ENCODE data around the gene SNORC.

SNORC gene

DNA sequence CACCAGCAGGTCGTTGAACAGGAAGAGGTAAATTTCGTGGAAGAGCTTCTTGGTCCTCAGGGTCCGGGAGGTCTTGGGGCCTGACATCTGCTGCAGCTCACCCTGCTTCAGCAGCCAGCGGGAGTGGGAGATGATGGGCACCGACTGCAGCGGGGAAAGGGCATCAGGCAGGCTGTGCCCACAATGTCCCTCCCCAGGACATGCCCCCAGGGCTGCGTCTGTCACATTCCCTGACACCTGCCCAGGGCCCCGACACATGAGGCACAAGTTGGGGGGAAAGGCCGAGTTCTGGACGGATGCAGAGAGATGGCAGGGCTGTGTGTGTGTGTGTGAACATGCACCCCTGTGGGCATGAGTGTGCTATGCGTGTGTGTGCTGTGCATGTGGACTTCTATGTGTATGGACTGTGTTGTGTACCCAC lies 13.9 kb downstream of the SNORC start:
- Mint-ChIP-seq H3K27me3 (no peaks in the 10 kb centered on the region), H3K4me3 (no peak overlapping the region), H3K9me3 (no peaks in the 10 kb centered on the region), H3K4me1 (ENCODE audit: low read depth) (no peaks in the 10 kb centered on the region), H3K36me3 (ENCODE audit: low read depth) (no peaks in the 10 kb centered on the region), H3K27ac (no peak overlapping the region)

DNA sequence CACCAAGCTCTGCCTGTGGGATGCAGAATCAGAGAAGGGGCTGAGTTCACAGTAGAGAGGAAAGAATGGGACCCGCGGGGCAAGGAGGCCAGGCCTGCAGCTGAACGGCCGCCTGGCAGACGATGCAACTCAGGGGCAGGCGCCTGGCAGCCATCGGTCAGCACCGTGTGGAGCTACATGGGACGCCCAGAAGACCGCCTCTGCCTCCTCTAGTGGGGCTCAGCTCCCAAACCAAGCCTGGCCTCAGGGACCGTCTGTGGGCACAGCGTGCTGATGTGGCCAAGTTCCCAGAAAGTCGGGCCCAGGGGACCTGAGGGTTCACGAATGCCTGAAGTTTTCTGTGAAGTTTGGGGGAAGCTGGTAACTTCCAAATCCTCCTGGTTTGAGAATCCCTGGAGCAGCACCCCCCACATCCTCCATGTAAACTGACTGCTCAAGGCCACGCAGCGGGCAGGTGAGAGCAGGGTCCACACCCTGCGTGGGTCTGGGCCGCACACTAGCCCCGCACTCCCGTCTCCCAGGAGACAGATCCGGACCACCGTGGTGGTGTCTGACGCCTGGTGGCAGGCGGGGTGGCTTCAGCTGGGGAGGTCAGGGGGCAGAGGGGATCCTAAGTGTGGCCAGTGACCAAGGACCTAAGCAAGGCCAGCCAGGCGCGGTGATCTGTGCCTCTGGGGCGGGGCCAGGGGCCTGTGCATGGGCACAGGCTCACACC lies 14.6 kb downstream of the SNORC start:
- Mint-ChIP-seq H3K27me3 (no peaks in the 10 kb centered on the region), H3K36me3 (ENCODE audit: low read depth) (no peaks in the 10 kb centered on the region), H3K4me3 (no peak overlapping the region), H3K27ac (no peak overlapping the region), H3K4me1 (ENCODE audit: low read depth) (no peaks in the 10 kb centered on the region), H3K9me3 (no peaks in the 10 kb centered on the region)

DNA sequence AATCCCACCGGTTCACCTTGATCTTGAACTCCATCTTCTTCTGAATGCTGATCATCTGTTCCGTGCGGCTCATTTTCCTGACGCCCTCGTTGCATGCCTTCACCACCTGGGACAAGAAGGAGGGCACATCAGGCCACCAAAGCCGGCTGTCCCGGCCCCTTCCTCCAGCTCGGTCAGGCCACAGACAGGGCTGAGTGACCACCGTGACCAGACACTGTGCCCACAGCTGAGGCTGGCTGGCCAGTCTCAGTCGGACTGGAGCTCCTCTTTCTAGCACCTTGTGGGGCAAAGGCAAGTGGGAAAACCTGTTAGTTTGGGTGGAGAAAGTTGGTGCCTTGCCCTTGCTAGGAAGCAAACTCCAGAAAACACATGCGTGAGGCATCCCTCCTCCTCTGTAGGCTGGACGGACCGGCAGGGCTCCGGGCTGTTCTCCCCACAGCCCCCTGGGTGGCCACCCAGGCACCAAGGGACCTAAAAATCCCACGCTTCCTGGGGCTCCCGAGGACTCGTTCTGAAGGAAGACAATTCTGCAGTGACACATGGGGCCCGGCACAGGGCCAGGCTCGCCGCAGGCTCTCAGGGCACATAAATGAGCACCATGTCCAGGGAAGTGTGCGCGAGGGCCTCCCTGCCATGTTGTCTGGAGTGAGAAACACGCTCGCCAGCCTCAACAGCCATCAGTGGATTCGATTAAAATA lies 15.3 kb downstream of the SNORC start:
- Mint-ChIP-seq H3K27me3 (no peaks in the 10 kb centered on the region), H3K36me3 (ENCODE audit: low read depth) (no peaks in the 10 kb centered on the region), H3K27ac (no peak overlapping the region), H3K4me1 (ENCODE audit: low read depth) (no peaks in the 10 kb centered on the region), H3K4me3 (no peak overlapping the region), H3K9me3 (no peaks in the 10 kb centered on the region)

DNA sequence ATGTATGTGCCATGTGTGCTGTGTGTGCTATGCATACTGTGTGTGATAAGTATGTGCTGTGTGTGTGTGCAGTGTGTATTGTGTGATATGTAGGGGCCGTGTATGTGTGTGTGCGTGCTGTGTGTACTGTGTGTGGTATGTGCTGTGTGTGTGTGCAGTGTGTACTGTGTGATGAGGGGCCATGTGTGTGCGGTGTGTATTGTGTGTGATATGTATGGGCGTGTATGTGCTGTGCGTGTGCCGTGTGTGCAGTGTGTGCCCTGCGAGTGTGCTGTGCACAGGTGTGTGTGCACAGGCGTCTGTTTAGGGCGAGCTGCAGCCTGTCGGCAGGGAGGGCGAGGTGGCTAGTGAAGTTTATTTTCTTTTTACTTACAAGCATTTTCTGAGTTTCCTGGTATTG lies 16.1 kb downstream of the SNORC start:
- H3K4me3 Mint-ChIP-seq = no peak overlapping the region
- H3K9me3 Mint-ChIP-seq = no peaks in the 10 kb centered on the region
- no peaks in the 10 kb centered on the region for H3K4me1 Mint-ChIP-seq (ENCODE audit: low read depth)
- no peak overlapping the region for H3K27ac Mint-ChIP-seq
- H3K36me3 Mint-ChIP-seq (ENCODE audit: low read depth) = no peaks in the 10 kb centered on the region
- H3K27me3 Mint-ChIP-seq = peaks cover 5% of the 10 kb centered on the region

DNA sequence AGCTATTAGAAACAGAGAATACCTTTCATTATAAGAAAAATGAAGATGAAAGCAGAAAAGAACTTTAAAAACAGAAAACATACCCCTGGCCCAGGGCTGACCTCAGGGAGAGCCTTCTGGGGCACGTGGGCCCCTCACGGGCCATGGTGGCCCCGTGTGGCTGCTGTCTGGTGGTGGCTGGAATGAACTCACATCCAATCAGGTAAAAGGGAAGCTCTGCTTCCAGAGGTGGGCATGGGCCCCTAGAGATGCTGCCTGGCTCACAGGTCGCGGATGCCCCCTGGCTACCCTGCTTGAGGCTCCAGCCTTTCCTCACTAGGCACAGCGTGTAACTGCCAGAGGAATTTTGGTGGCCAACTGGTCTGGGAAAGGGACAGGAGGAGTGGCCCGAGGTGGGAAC lies 16.6 kb downstream of the SNORC start:
- H3K27ac Mint-ChIP-seq = no peak overlapping the region
- no peaks in the 10 kb centered on the region for H3K4me1 Mint-ChIP-seq (ENCODE audit: low read depth)
- H3K9me3 Mint-ChIP-seq = no peaks in the 10 kb centered on the region

DNA sequence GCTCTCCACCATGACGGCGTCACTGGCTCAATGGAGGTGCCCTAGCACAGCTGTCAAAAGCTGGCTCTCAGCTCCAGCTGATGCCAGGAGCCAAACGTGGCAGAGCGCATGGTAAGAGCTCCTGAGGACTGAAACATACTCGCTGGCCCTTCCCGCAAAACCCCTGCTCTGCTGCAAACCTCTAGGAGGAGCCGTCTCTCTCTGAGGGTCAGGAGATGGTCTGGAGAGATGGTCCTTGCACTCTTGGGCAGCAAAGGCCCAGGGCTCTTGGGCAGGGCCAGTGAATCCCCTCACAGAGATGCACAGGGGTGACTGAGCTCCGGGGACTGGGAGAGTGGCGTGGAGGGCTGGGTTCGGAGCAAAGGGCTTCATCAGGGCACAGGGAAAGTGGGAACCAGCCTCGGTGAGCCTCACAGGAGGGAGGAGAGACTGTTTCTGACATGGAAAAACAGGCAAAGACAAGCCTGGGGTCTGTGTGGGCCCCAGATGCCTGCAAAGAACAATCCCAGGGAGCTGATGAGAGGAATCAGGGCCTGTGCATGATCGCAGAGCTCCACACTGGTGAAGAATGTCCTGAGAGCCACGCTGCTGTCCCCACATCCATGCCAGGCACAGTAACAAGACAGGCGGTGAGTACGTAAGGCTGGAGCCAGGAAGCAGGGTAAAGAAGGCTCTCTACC lies 17.2 kb downstream of the SNORC start:
- no peaks in the 10 kb centered on the region for H3K36me3 Mint-ChIP-seq (ENCODE audit: low read depth)
- H3K9me3 Mint-ChIP-seq = no peaks in the 10 kb centered on the region
- peaks cover 12% of the 10 kb centered on the region for H3K27me3 Mint-ChIP-seq
- no peaks in the 10 kb centered on the region for H3K4me1 Mint-ChIP-seq (ENCODE audit: low read depth)
- no peak overlapping the region for H3K27ac Mint-ChIP-seq
- no peak overlapping the region for H3K4me3 Mint-ChIP-seq

More for the DNA sequence above, 16.6 kb downstream of the SNORC start:
- Mint-ChIP-seq H3K27me3 (peaks cover 7% of the 10 kb centered on the region), H3K4me3 (no peak overlapping the region), H3K36me3 (ENCODE audit: low read depth) (no peaks in the 10 kb centered on the region)

DNA sequence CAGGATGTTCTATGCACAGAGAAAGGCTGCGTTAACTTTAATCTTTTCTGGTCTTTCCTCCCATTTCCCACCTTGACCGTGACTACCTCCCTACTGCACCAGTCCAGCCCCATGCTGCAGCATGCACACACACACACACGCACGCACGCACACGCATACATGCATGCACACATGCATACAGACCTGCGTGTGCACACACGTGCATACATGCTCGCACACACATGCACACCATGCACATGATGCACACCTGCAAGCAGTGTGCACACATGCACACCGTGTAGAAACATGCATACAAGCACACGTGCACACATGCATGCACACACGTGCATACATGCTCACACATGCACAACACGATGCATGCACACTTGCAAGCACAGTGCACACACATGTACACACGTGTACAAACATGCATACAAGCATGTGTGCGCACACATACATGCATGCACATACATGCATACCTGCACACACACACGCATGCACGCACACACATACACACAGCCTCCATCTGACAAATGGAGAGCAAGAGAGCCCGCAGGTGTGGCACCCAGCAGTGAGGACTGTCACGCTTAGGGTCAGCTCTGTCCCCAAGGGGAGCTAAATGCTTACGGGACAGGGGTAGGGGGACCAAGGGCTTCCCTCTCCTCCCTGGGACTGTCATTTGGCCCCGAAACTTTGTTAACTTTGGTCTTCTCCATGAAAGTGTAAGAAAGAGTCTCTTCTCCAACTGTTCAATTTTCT lies 18.2 kb downstream of the SNORC start:
- H3K27ac Mint-ChIP-seq = no peak overlapping the region
- peaks cover 15% of the 10 kb centered on the region for H3K27me3 Mint-ChIP-seq
- H3K36me3 Mint-ChIP-seq (ENCODE audit: low read depth) = no peaks in the 10 kb centered on the region
- H3K4me1 Mint-ChIP-seq (ENCODE audit: low read depth) = no peaks in the 10 kb centered on the region
- no peak overlapping the region for H3K4me3 Mint-ChIP-seq
- no peaks in the 10 kb centered on the region for H3K9me3 Mint-ChIP-seq

DNA sequence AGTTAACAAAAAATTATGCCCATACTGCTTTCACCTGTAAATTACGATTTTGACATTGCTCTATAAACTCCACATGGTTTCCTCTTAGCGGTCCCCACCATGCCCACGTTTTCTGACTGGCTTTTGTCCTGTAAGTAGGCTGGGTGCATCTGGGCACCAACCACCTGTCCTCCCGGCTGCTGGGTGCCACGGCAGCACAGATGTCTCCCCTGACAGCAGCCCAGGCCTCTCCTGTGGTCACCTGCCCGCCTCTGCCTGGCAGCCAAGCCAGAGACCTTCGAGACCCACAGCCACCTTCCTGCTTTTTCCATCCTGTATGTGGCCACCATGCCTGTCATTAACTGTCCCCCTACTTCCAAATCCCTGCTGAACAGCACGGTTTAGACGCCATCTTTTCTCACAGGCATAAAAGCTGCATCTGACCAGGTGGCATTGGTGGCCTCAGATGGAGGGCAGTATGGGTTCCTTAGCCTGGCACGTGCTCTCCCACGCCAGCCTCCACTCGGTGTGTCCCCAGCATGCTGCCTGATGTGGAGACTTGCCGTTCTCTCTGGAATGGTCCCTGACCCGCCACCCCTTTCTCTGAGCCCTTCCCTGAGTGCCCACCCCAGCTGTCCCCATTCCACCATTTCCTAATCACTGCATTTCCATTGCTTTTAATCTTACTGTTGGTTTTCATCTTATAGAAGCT lies 18.9 kb downstream of the SNORC start:
- Mint-ChIP-seq H3K4me1 (ENCODE audit: low read depth) (no peaks in the 10 kb centered on the region), H3K9me3 (no peaks in the 10 kb centered on the region), H3K27ac (no peak overlapping the region), H3K4me3 (no peak overlapping the region), H3K27me3 (peaks cover 15% of the 10 kb centered on the region), H3K36me3 (ENCODE audit: low read depth) (no peaks in the 10 kb centered on the region)

DNA sequence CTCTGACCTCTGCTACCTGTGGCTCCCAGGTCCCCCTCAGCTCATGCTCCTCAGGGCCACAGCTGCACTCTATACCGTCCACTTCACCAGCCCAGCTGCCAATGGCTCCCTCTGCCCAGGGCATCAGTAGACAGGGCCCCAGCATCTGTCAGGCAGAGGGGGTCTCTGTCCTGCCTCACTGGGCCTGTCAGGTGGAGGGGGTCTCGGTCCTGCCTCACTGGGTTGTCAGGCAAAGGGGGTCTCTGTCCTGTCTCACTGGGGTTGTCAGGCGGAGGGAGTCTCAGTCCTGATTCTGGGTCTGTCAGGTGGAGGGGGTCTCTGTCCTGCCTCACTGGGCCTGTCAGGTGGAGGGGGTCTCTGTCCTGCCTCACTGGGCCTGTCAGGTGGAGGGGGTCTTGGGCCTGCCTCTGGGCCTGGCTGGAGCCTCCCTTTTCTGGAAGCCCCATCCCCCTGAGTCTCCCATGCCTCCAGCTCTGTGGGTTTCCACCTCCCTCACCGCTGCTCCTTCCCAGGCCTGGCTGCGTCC lies 19.9 kb downstream of the SNORC start:
- H3K27me3 Mint-ChIP-seq = peaks cover 15% of the 10 kb centered on the region
- no peak overlapping the region for H3K27ac Mint-ChIP-seq
- H3K9me3 Mint-ChIP-seq = no peaks in the 10 kb centered on the region
- H3K4me3 Mint-ChIP-seq = no peak overlapping the region
- no peaks in the 10 kb centered on the region for H3K4me1 Mint-ChIP-seq (ENCODE audit: low read depth)
- no peaks in the 10 kb centered on the region for H3K36me3 Mint-ChIP-seq (ENCODE audit: low read depth)

DNA sequence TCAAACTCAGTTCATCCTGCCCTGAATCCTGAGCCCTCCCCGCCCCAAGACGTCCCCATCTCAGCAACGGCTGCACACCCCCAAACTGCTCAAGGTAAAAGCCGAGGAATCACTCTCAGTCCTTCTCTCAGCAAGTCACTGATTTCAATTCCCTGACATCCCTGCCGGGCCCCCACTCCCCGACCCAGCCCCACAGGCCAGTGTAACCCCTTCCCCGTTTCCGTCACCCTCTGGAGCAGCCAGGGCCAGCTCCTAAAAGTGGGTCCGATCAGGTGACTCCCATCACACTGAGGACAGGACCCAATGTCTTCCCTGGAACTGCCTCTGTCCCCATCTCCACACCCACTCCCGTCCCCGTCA lies 20.5 kb downstream of the SNORC start:
- H3K27ac Mint-ChIP-seq = no peak overlapping the region
- no peaks in the 10 kb centered on the region for H3K36me3 Mint-ChIP-seq (ENCODE audit: low read depth)
- no peaks in the 10 kb centered on the region for H3K4me1 Mint-ChIP-seq (ENCODE audit: low read depth)

DNA sequence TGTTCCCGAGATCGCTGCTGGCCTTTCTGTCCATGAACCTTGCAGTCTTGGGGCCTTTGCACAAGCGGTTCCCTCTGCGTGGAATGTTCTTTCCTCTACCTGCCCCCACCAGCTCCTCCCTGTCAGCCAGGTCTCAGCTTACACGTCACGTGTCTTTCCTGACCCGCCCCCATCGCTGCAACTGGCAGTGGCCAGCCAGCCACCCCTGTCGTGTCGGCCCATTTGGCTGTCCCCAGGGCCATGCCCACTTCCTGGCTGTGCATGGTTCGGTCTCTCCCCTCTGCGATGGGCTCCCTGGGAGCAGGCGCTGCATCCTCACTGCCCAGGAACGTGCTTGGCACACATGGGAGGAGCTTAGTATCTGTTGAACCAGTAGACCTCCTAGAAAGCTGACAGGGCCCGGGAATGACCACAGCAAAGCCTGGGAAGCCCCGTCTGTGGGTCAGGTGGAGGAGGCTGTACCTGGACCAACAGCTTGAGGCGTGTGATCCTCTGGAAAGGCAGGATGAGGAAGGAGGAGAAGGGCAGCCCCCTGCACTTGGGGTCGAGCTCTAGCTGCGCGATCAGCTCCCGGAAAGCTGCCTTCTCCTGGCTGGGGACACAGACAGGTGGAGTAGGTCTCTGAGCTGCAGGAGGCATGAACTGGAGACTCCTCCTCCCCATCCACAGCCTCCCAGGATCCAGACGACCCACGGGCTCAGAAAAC lies 21.0 kb downstream of the SNORC start:
- no peak overlapping the region for H3K4me3 Mint-ChIP-seq
- no peak overlapping the region for H3K27ac Mint-ChIP-seq
- peaks cover 15% of the 10 kb centered on the region for H3K27me3 Mint-ChIP-seq
- H3K36me3 Mint-ChIP-seq (ENCODE audit: low read depth) = no peaks in the 10 kb centered on the region
- no peaks in the 10 kb centered on the region for H3K9me3 Mint-ChIP-seq
- H3K4me1 Mint-ChIP-seq (ENCODE audit: low read depth) = peaks cover 3% of the 10 kb centered on the region

More for the DNA sequence above, 20.5 kb downstream of the SNORC start:
- Mint-ChIP-seq H3K4me3 (no peak overlapping the region), H3K27me3 (peaks cover 15% of the 10 kb centered on the region), H3K9me3 (no peaks in the 10 kb centered on the region)

DNA sequence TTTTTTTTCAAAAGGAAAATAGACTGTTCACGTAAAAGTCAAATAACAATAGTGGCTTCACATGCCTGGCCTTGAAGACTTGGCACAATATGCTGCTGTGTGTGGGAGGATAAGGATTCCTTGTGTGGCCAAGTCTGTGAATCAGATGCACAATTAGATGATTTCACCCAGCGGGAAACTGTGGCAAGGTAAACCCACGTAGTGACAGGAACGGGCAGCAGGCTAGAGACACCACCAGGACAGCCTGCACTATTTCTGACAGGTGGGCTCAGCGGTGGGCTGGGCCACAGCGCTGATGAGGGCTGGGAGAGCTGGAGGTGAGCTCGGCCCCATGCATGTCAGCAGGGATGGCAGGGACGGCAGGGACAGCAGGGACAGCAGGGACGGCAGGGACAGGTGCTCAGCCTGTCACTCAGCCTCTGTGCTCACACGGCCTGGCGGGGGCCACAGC lies 21.6 kb downstream of the SNORC start:
- Mint-ChIP-seq H3K27me3 (peaks cover 15% of the 10 kb centered on the region), H3K9me3 (no peaks in the 10 kb centered on the region), H3K4me3 (no peak overlapping the region), H3K27ac (no peak overlapping the region), H3K36me3 (ENCODE audit: low read depth) (no peaks in the 10 kb centered on the region), H3K4me1 (ENCODE audit: low read depth) (peaks cover 5% of the 10 kb centered on the region)

DNA sequence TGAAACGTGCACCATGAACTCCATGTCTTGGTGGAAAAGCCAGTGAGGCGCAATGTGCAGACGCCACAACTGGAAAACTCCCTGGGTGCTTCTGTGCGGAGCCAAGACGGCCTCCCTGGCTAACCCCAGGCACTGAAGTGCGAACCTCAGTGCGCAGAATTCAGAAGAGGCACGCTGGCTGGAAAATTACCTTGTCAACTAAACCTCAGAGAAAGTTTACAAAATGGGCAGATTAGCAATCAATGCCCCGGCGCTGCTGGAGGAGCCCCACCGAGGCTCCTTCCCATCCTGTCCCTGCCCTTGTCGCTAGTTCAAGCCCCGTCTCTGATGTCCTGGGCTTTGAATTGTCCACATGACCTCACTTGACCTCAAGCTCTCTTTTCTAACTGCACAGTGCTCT lies 22.2 kb downstream of the SNORC start:
- no peaks in the 10 kb centered on the region for H3K36me3 Mint-ChIP-seq (ENCODE audit: low read depth)
- H3K27me3 Mint-ChIP-seq = peaks cover 15% of the 10 kb centered on the region
- H3K9me3 Mint-ChIP-seq = no peaks in the 10 kb centered on the region
- no peak overlapping the region for H3K27ac Mint-ChIP-seq
- H3K4me3 Mint-ChIP-seq = no peak overlapping the region
- H3K4me1 Mint-ChIP-seq (ENCODE audit: low read depth) = peaks cover 5% of the 10 kb centered on the region

DNA sequence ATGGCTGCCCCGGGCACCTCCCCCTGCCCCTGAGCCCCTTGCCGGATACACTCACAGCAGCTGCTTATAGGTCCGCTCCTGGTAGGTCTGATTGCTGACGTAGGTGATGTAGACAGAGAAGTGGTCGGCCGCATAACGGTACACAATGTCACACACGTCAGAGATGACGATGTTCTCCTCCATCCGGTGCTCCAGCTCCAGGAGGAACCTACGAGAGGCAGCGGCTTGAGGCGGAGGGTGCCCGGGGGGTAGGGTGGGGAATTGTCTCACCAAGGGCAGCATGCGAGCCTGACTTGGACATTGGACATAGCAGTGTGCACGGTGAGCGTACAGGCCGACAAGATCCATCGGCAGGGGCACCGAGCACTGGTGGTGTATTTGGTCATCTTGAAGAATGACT lies 22.8 kb downstream of the SNORC start:
- Mint-ChIP-seq H3K4me1 (ENCODE audit: low read depth) (peaks cover 5% of the 10 kb centered on the region), H3K27me3 (peaks cover 15% of the 10 kb centered on the region), H3K9me3 (no peaks in the 10 kb centered on the region)

More for the DNA sequence above, 22.8 kb downstream of the SNORC start:
- Mint-ChIP-seq H3K4me3 (no peak overlapping the region), H3K36me3 (ENCODE audit: low read depth) (no peaks in the 10 kb centered on the region), H3K27ac (no peak overlapping the region)
